ENCODE results near the gene CFAP77.

GRCh38 chr9:132383462-132383883, 26.5 kb upstream of the CFAP77 start:
- TF ChIP-seq, protein P1, sequence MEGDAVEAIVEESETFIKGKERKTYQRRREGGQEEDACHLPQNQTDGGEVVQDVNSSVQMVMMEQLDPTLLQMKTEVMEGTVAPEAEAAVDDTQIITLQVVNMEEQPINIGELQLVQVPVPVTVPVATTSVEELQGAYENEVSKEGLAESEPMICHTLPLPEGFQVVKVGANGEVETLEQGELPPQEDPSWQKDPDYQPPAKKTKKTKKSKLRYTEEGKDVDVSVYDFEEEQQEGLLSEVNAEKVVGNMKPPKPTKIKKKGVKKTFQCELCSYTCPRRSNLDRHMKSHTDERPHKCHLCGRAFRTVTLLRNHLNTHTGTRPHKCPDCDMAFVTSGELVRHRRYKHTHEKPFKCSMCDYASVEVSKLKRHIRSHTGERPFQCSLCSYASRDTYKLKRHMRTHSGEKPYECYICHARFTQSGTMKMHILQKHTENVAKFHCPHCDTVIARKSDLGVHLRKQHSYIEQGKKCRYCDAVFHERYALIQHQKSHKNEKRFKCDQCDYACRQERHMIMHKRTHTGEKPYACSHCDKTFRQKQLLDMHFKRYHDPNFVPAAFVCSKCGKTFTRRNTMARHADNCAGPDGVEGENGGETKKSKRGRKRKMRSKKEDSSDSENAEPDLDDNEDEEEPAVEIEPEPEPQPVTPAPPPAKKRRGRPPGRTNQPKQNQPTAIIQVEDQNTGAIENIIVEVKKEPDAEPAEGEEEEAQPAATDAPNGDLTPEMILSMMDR (IDR thresholded peaks at IDR 0.05): no peak
- TF ChIP-seq EZH2 (IDR thresholded peaks at IDR 0.05) (no peak), EZH2phosphoT487 (IDR thresholded peaks at IDR 0.05) (no peak)

Data from neural progenitor cell (in vitro differentiated cells).